22Rv1 (cell line): ENCODE data around the gene FAM8A1.
A peak's percentile ranks its signal among the peaks of the same experiment; 100 is the strongest.
"Not testable (repeated sequence)": the region's sequence is repeated elsewhere in the genome, so short reads cannot be mapped to it uniquely, and the experiment has no call there.

Experiments used
- H3K27ac ChIP-seq: fragments of 450-650 bp; 2 replicates; pipeline ENCODE4 v1.5.1; 2017
- ZFX ChIP-seq: fragments of 450-650 bp; IDR thresholded peaks from 2 replicates; pipeline ENCODE4 v1.6.1; 2017; ENCODE audit warnings: antibody characterized with exemption, borderline replicate concordance
- TF ChIP-seq, protein P1 (sequence below): fragments of 450-650 bp; IDR thresholded peaks from 2 replicates; pipeline ENCODE4 v1.5.1; 2017; ENCODE audit warnings: mild to moderate bottlenecking

FAM8A1 gene

GRCh38 chr6:17574866-17575560, 25.1 kb upstream of the FAM8A1 start:
- H3K27ac ChIP-seq = no peak overlapping the region
- TF ChIP-seq, protein P1, sequence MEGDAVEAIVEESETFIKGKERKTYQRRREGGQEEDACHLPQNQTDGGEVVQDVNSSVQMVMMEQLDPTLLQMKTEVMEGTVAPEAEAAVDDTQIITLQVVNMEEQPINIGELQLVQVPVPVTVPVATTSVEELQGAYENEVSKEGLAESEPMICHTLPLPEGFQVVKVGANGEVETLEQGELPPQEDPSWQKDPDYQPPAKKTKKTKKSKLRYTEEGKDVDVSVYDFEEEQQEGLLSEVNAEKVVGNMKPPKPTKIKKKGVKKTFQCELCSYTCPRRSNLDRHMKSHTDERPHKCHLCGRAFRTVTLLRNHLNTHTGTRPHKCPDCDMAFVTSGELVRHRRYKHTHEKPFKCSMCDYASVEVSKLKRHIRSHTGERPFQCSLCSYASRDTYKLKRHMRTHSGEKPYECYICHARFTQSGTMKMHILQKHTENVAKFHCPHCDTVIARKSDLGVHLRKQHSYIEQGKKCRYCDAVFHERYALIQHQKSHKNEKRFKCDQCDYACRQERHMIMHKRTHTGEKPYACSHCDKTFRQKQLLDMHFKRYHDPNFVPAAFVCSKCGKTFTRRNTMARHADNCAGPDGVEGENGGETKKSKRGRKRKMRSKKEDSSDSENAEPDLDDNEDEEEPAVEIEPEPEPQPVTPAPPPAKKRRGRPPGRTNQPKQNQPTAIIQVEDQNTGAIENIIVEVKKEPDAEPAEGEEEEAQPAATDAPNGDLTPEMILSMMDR = no peak
- TF ChIP-seq ZFX = no peak

GRCh38 chr6:17577059-17577458, 23.0 kb upstream of the FAM8A1 start:
- TF ChIP-seq, protein P1 = no peak
- TF ChIP-seq ZFX = no peak
- no peak overlapping the region for H3K27ac ChIP-seq

- TF ChIP-seq, protein P1 = no peak
- no peak for TF ChIP-seq ZFX
These were observed 19.5 kb upstream of the FAM8A1 start for GRCh38 chr6:17580518-17581048.

DNA sequence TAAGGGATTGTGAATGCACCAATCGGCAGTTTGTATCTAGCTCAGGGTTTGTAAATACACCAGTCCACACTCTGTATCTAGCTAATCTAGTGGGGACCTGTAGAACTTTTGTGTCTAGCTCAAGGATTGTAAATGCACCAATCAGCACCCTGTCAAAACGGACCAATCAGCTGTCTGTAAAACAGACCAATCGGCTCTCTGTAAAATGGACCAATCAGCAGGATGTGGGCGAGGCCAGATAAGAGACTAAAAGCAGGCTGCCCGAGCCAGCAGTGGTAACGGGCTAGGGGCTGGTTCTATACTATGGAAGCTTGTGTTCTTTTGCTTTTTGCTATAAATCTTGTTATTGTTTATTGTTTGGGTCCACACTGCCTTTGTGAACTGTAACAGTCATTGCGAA, 18.8 kb upstream of the FAM8A1 start:
- peak overlapping the region; percentile 92 for H3K27ac ChIP-seq

More at GRCh38 chr6:17580518-17581048, 19.5 kb upstream of the FAM8A1 start:
- peak overlapping the region; percentile 92 for H3K27ac ChIP-seq

GRCh38 chr6:17583811-17584210, 16.3 kb upstream of the FAM8A1 start:
- TF ChIP-seq, protein P1 = no peak
- no peak for TF ChIP-seq ZFX
- H3K27ac ChIP-seq = peak overlapping the region; percentile 63

DNA sequence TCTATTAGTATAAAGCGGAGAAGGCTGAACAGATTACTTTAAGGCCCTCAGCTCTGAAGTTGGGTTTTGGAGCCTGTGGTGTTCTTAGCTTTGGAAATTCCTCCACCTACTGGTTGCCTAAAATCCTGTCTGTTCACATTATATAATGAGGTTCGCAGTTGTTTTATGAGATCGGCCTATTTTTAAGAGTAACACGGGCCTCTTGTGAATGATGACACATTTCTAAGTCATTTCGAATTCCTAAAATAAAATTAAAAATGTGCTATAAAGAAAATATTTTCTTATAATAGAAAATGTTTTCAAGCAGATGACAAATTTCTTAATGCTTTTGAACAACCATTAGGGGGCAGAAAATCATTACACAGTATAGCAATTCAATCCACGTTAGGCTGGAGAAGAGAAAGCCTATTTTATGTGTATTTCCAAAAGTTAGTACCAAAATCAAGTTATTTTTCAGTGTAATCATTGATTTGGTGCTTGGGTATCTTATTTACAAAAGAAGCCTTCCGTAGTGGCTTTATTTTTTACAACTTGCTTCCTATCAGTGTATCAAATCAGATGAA, 15.8 kb upstream of the FAM8A1 start:
- TF ChIP-seq, protein P1 = peak; percentile 92
- TF ChIP-seq ZFX = no peak
- peak overlapping the region; percentile 63 for H3K27ac ChIP-seq

DNA sequence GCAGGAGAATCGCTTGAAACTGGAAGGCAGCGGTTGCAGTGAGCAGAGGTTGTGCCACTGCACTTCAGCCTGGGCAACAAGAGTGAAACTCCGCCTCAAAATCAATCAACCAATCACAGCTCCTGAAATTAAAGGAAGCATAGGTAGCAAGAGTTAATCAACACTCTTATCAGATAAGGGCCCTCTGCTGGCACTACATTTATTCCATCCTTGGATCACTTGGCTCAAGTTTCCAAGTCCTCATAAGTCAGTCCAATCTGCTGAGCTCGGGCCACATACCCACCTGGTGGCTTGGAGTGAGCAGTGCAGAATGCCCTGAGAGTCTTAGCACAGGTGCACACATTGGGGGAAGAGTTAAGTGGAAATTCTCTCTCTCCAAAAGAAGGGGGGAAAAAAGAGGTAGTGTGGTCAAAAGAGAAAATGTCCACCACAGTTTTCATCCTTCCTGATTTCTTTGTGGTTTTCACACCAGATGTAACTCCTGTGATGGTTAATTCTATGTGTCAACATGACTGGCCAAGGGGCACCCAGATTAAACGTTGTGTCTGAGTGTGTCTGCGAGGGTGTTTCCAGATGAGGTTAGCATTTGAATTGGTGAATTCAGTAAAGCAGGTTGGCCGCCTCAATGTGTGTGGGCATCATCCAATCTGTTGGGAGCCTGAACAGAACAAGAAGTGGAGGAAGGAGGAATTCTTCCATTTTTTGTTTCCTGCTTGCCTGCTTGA, 14.2 kb upstream of the FAM8A1 start:
- peak overlapping the region; percentile 25 for H3K27ac ChIP-seq
- TF ChIP-seq, protein P1 = peak; percentile 76
- TF ChIP-seq ZFX = no peak

DNA sequence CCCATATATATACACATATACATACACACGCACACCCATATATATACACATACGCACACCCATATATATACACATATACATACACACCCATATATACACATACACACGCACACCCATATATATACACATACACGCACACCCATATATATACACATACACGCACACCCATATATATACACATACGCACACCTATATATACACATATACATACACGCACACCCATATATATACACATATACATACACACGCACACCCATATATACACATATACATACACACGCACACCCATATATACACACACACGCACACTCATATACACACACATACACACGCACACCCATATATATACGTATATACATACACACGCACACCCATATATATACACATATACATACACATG, 13.5 kb upstream of the FAM8A1 start:
- H3K27ac ChIP-seq = not testable (repeated sequence)
